H1 (cell line): ENCODE data around the gene GK2. TPM values are rescaled to one million over a fixed set of nuclear protein-coding genes. Genes with fewer than 3 reads are reported as not detected.

ENCODE experiments used
- CTCF ChIA-PET: fragments of 300-600 bp; sonication (Branson Sonifier 250); formaldehyde crosslinking; loops from one replicate; lab custom pipeline; 2021; ENCODE audit not compliant: partially characterized antibody; lab: Charles Lee
- POLR2A ChIA-PET: fragments of 300-600 bp; sonication (Branson Sonifier 250); formaldehyde crosslinking; loops from one replicate; lab custom pipeline; 2021; ENCODE audit warnings: inconsistent platforms; ENCODE audit not compliant: partially characterized antibody; lab: Charles Lee
- DNase-seq, 2 experiments: peaks; one replicate each; pipeline versions ENCODE4 v3.0.0 to v3.0.0-alpha.2; 2010 to 2022; ENCODE audit warnings: low spot score in 2 of 2, low read depth in 1 of 2, mixed read lengths in 1 of 2
- FAIRE-seq: peaks from 2 replicates; lab custom pipeline; 2011; peaks lifted over from hg19 to GRCh38; lab: Jason Lieb, UNC
- H2AFZ ChIP-seq: 2 replicates; pipeline ENCODE4 v1.8.1; 2012; ENCODE audit warnings: low read length, inconsistent platforms
- H2AK5ac ChIP-seq: 2 replicates; pipeline ENCODE4 v1.6.1; 2013; ENCODE audit warnings: low read depth, low read length
- H2BK120ac ChIP-seq: replicated peaks from 2 replicates; pipeline ENCODE3; 2013; ENCODE audit warnings: low read depth, low read length, inconsistent platforms
- H2BK12ac ChIP-seq: 2 replicates; pipeline ENCODE4 v1.6.1; 2013; ENCODE audit warnings: low read depth, low read length
- H2BK15ac ChIP-seq: 2 replicates; pipeline ENCODE4 v1.6.1; 2013; ENCODE audit warnings: low read length
- H2BK20ac ChIP-seq: 2 replicates; pipeline ENCODE4 v1.6.1; 2013; ENCODE audit warnings: low read length
- H2BK5ac ChIP-seq: 2 replicates; pipeline ENCODE4 v1.6.1; 2013; ENCODE audit warnings: low read depth, low read length
- H3K14ac ChIP-seq: 2 replicates; pipeline ENCODE4 v1.6.1; 2013; ENCODE audit warnings: inconsistent platforms; ENCODE audit not compliant: insufficient read length
- H3K18ac ChIP-seq: 2 replicates; pipeline ENCODE4 v1.6.1; 2013; ENCODE audit warnings: low read length; ENCODE audit errors: extremely low read depth
- H3K23ac ChIP-seq: 2 replicates; pipeline ENCODE4 v1.6.1; 2013; ENCODE audit warnings: inconsistent platforms; ENCODE audit not compliant: insufficient read length
- H3K23me2 ChIP-seq: 2 replicates; pipeline ENCODE4 v1.6.1; 2013; ENCODE audit warnings: low read depth, low read length
- H3K27ac ChIP-seq: 2 replicates; pipeline ENCODE4 v1.6.1; 2011; ENCODE audit warnings: low read depth, low read length, inconsistent platforms
- H3K27me3 ChIP-seq, 4 experiments: replicated peaks in 1 of 4; 1 replicate in 1 of 4; 2 replicates in 3 of 4; pipeline versions ENCODE4 v1.6.1 to v1.8.1; 2011 to 2013; ENCODE audit warnings: low read length in 3 of 4, mild to moderate bottlenecking in 3 of 4, inconsistent platforms in 2 of 4, mixed read lengths in 2 of 4, moderate library complexity in 1 of 4; ENCODE audit not compliant: control insufficient read depth in 3 of 4, insufficient read depth in 3 of 4; ENCODE audit errors: extremely low read depth in 1 of 4
- H3K36me3 ChIP-seq, 4 experiments: 2 replicates each; pipeline versions ENCODE4 v1.6.1 to v1.8.1; 2011 to 2013; ENCODE audit warnings: mild to moderate bottlenecking in 4 of 4, low read length in 3 of 4, moderate library complexity in 2 of 4, control low read depth in 1 of 4, inconsistent platforms in 1 of 4; ENCODE audit not compliant: insufficient read depth in 4 of 4, control insufficient read depth in 2 of 4
- H3K4ac ChIP-seq: replicated peaks from 2 replicates; pipeline ENCODE3; 2013; ENCODE audit warnings: low read length, low read depth, mixed read lengths, inconsistent platforms; ENCODE audit not compliant: insufficient read length
- H3K4me1 ChIP-seq, 4 experiments: replicated peaks in 1 of 4; 1 replicate in 1 of 4; 2 replicates in 3 of 4; pipeline versions ENCODE4 v1.6.1 to v1.8.1; 2011 to 2013; ENCODE audit warnings: low read length in 3 of 4, inconsistent platforms in 2 of 4, mixed read lengths in 1 of 4; ENCODE audit not compliant: insufficient read depth in 4 of 4, control insufficient read depth in 3 of 4
- H3K4me2 ChIP-seq, 2 experiments: 2 replicates each; pipeline versions ENCODE4 v1.6.1 to v1.8.1; 2011 to 2013; ENCODE audit warnings: low read depth in 2 of 2, low read length in 2 of 2, control low read depth in 1 of 2, inconsistent platforms in 1 of 2, mild to moderate bottlenecking in 1 of 2; ENCODE audit not compliant: insufficient read depth in 1 of 2
- H3K4me3 ChIP-seq, 4 experiments: fragments of 200-600, 300-600 bp in 1 of 4; sonication (generic), shearing (Covaris generic), sonication (Bioruptor Twin) in 1 of 4; 2 replicates each; pipeline versions ENCODE4 v1.5.1 to v1.8.1; 2011 to 2016; ENCODE audit warnings: low read length in 4 of 4, low read depth in 3 of 4, control low read depth in 2 of 4, inconsistent platforms in 2 of 4, mild to moderate bottlenecking in 2 of 4, mixed read lengths in 1 of 4, moderate library complexity in 1 of 4; ENCODE audit not compliant: insufficient read depth in 2 of 4; ENCODE audit errors: extremely low read depth in 1 of 4
- H3K56ac ChIP-seq: replicated peaks from 2 replicates; pipeline ENCODE3; 2013; ENCODE audit warnings: low read depth, mild to moderate bottlenecking, mixed read lengths, low read length, inconsistent platforms; ENCODE audit not compliant: insufficient read length
- H3K79me1 ChIP-seq: 2 replicates; pipeline ENCODE4 v1.6.1; 2013; ENCODE audit warnings: low read depth, low read length, control low read depth
- H3K79me2 ChIP-seq, 2 experiments: 2 replicates each; pipeline versions ENCODE4 v1.6.1 to v1.8.1; 2012 to 2013; ENCODE audit warnings: low read length in 2 of 2, mild to moderate bottlenecking in 2 of 2, inconsistent platforms in 1 of 2; ENCODE audit not compliant: insufficient read depth in 2 of 2, control insufficient read depth in 1 of 2
- H3K9ac ChIP-seq, 4 experiments: replicated peaks in 1 of 4; 1 replicate in 1 of 4; 2 replicates in 3 of 4; pipeline versions ENCODE4 v1.6.1 to v1.8.1; 2011 to 2013; ENCODE audit warnings: low read depth in 3 of 4, low read length in 3 of 4, control low read depth in 2 of 4, mild to moderate bottlenecking in 2 of 4, moderate library complexity in 2 of 4, inconsistent platforms in 1 of 4; ENCODE audit errors: extremely low read depth in 1 of 4
- H3K9me3 ChIP-seq, 2 experiments: 2 replicates each; pipeline versions ENCODE4 v1.6.1 to v1.8.1; 2012 to 2013; ENCODE audit warnings: mild to moderate bottlenecking in 2 of 2, moderate library complexity in 2 of 2, control low read depth in 1 of 2, inconsistent platforms in 1 of 2, low read depth in 1 of 2, low read length in 1 of 2, mixed read lengths in 1 of 2; ENCODE audit not compliant: insufficient read depth in 2 of 2
- H4K20me1 ChIP-seq, 2 experiments: replicated peaks in 1 of 2; 2 replicates each; pipeline versions ENCODE3 to v1.8.1; 2011 to 2013; ENCODE audit warnings: inconsistent platforms in 2 of 2, low read length in 2 of 2, mild to moderate bottlenecking in 1 of 2; ENCODE audit not compliant: insufficient read depth in 2 of 2, control insufficient read depth in 1 of 2
- H4K5ac ChIP-seq: 2 replicates; pipeline ENCODE4 v1.6.1; 2013; ENCODE audit warnings: low read length, low read depth, mixed read lengths, inconsistent platforms; ENCODE audit not compliant: insufficient read length
- H4K8ac ChIP-seq: 2 replicates; pipeline ENCODE4 v1.8.0; 2013; ENCODE audit warnings: mild to moderate bottlenecking, moderate library complexity, low read length, inconsistent platforms; ENCODE audit not compliant: insufficient read depth; ENCODE audit errors: extremely low read depth
- H4K91ac ChIP-seq: replicated peaks from 2 replicates; pipeline ENCODE3; 2013; ENCODE audit warnings: low read length, mixed read lengths, inconsistent platforms; ENCODE audit not compliant: insufficient read length
- CBX5 ChIP-seq: fragments of 300-800, 300-1000 bp; sonication (generic); IDR thresholded peaks from 2 replicates; pipeline ENCODE4 v1.7.1; 2016; ENCODE audit warnings: antibody characterized with exemption, low read length, low read depth
- EGR1 ChIP-seq: IDR thresholded peaks from 2 replicates; pipeline ENCODE4 v1.6.1; 2011; ENCODE audit warnings: low read depth, low read length, borderline replicate concordance
- EP300 ChIP-seq, 2 experiments: IDR thresholded peaks; 1 replicate in 1 of 2; 2 replicates in 1 of 2; pipeline ENCODE4 v1.6.1; 2011 to 2012; ENCODE audit warnings: low read depth in 2 of 2, low read length in 2 of 2, mild to moderate bottlenecking in 2 of 2, borderline replicate concordance in 1 of 2, inconsistent platforms in 1 of 2, moderate library complexity in 1 of 2
- GABPA ChIP-seq: IDR thresholded peaks from 2 replicates; pipeline ENCODE4 v1.6.1; 2011; ENCODE audit warnings: mild to moderate bottlenecking, low read length, moderate library complexity, borderline replicate concordance; ENCODE audit not compliant: insufficient read depth
- MAX ChIP-seq: IDR thresholded peaks from 2 replicates; pipeline ENCODE4 v1.6.1; 2012; ENCODE audit warnings: inconsistent platforms
- NRF1 ChIP-seq: IDR thresholded peaks from 2 replicates; pipeline ENCODE4 v1.6.1; 2011; ENCODE audit warnings: mild to moderate bottlenecking, low read depth, low read length, improper control_type of control experiment
- RNF2 ChIP-seq: fragments of 200-900, 300-1000 bp; sonication (generic); IDR thresholded peaks from 2 replicates; pipeline ENCODE4 v1.7.1; 2016; ENCODE audit warnings: borderline replicate concordance, low read depth, mild to moderate bottlenecking, antibody characterized with exemption, low read length; ENCODE audit not compliant: poor library complexity, severe bottlenecking; ENCODE audit errors: missing control alignments
- SIN3A ChIP-seq, 2 experiments: IDR thresholded peaks in 1 of 2; conservative IDR thresholded peaks in 1 of 2; 2 replicates each; pipeline ENCODE4 v1.6.1; 2011 to 2012; ENCODE audit warnings: low read length in 2 of 2, improper control_type of control experiment in 1 of 2, low read depth in 1 of 2, mild to moderate bottlenecking in 1 of 2
- SP2 ChIP-seq: IDR thresholded peaks from 2 replicates; pipeline ENCODE4 v1.6.1; 2012; ENCODE audit warnings: mild to moderate bottlenecking, low read length, inconsistent platforms
- SRF ChIP-seq: IDR thresholded peaks from 2 replicates; pipeline ENCODE4 v1.6.1; 2011; ENCODE audit warnings: mild to moderate bottlenecking, low read depth, low read length, moderate library complexity
- SUZ12 ChIP-seq: fragments of 200-600 bp; sonication (generic); IDR thresholded peaks from 2 replicates; pipeline ENCODE4 v1.6.1; 2012; ENCODE audit warnings: mild to moderate bottlenecking, inconsistent platforms, low read length, moderate library complexity, mixed read lengths
- TCF12 ChIP-seq: IDR thresholded peaks from 2 replicates; pipeline ENCODE4 v1.6.1; 2011; ENCODE audit warnings: low read depth, mild to moderate bottlenecking, low read length
- WGBS, 2 experiments: shearing (Covaris generic) in 1 of 2; methylation state at CpG; one replicate each; pipeline versions ENCODE4 v1.1.6 to v1.1.7; 2013 to 2015; ENCODE audit warnings: low lambda C conversion rate in 2 of 2, mixed read lengths in 2 of 2, inconsistent platforms in 1 of 2, low coverage in 1 of 2, missing lambda C conversion rate in 1 of 2; ENCODE audit not compliant: insufficient replicate concordance in 2 of 2, insufficient coverage in 1 of 2, insufficient read length in 1 of 2; ENCODE audit errors: extremely low coverage in 1 of 2, missing lambda C conversion rate in 1 of 2; 5-methylcytosine and 5-hydroxymethylcytosine counted together
- polyA plus RNA-seq, 7 experiments: library from polyadenylated mRNA; depleted of rRNA in 3 of 7; stranded (reverse) in 5 of 7; unstranded in 2 of 7; fragments of >200 nt in 5 of 7; fragments of 200-250 nt in 2 of 7; gene quantifications; 1 replicate in 5 of 7; 2 replicates in 1 of 7; 4 replicates in 1 of 7; pipeline versions ENCODE4 v1.2.1 to v1.2.3, GENCODE V29; 2011 to 2013; ENCODE audit warnings: missing spikeins in 2 of 7, mixed read lengths in 2 of 7
- total RNA-seq: library from RNA; stranded (reverse); fragmentation: NEBNext Ultra II Directional; extraction: Animal tissue kit (Norgen Biotek cat#: 25700); gene quantifications from 2 replicates; pipeline ENCODE4 v1.2.1, GENCODE V29; 2021
- TF ChIP-seq, protein P1 (sequence below): IDR thresholded peaks from 2 replicates; pipeline ENCODE4 v1.6.1; 2011; ENCODE audit warnings: low read length, improper control_type of control experiment

GK2 gene
- total and polyA plus RNA-seq, 2 of the 8 experiments (the other 6 are each of a cell fraction or from before 2014, with no cell fraction given) = not detected

GRCh38 chr4:79399076-79399475 lies 9.0 kb downstream of the GK2 start:
- H3K56ac ChIP-seq = no peak overlapping the region
- H3K23me2 ChIP-seq = no peaks in the 10 kb centered on the region
- no peak overlapping the region for H4K91ac ChIP-seq
- no peaks in the 10 kb centered on the region for H3K4me1 ChIP-seq
- no peaks in the 10 kb centered on the region for H4K20me1 ChIP-seq
- ChIA-PET POLR2A (no interaction called here), CTCF (no interaction called here)
- no peak overlapping the region for H3K4me2 ChIP-seq
- H3K79me1 ChIP-seq = no peaks in the 10 kb centered on the region
- H3K4me3 ChIP-seq = no peak overlapping the region
- no peak overlapping the region for H2AK5ac ChIP-seq
- H2AFZ ChIP-seq = no peak overlapping the region
- no peaks in the 10 kb centered on the region; a peak in 1 of 8 replicates for H3K36me3 ChIP-seq
- H3K14ac ChIP-seq = no peak overlapping the region
- no peak overlapping the region for H3K23ac ChIP-seq
- H3K27ac ChIP-seq = no peak overlapping the region
- no peak overlapping the region for H3K4ac ChIP-seq
- H2BK120ac ChIP-seq = no peak overlapping the region
- H3K9me3 ChIP-seq = no peaks in the 10 kb centered on the region
- no peak overlapping the region for H3K9ac ChIP-seq
- no peak overlapping the region for H3K18ac ChIP-seq
- DNase-seq (no peak), FAIRE-seq (no peak)
- no peaks in the 10 kb centered on the region for H3K27me3 ChIP-seq
- no peak overlapping the region for H2BK20ac ChIP-seq
- no peak overlapping the region for H4K8ac ChIP-seq
- H2BK12ac ChIP-seq = no peak overlapping the region
- no peaks in the 10 kb centered on the region for H3K79me2 ChIP-seq
- 89% methylated on average over 1 of the region's 1 CpG; no CpG with 5 or more reads in 1 of the 2 experiments for WGBS, 2 experiments
- H2BK15ac ChIP-seq = no peak overlapping the region
- H4K5ac ChIP-seq = no peak overlapping the region
- H2BK5ac ChIP-seq = no peak overlapping the region
- TF ChIP-seq TCF12 = no peak
- TF ChIP-seq SP2 = no peak
- TF ChIP-seq SRF = no peak
- TF ChIP-seq GABPA = no peak
- no peak for TF ChIP-seq EGR1
- no peak for TF ChIP-seq SIN3A (conservative IDR thresholded peaks at IDR 0.05 in 1 of 2, IDR thresholded peaks at IDR 0.05 in 1 of 2; ENCODE audit: low read depth in 1 of 2, low read length in 2 of 2)
- TF ChIP-seq RNF2 = no peak
- no peak for TF ChIP-seq NRF1
- TF ChIP-seq, protein P1, sequence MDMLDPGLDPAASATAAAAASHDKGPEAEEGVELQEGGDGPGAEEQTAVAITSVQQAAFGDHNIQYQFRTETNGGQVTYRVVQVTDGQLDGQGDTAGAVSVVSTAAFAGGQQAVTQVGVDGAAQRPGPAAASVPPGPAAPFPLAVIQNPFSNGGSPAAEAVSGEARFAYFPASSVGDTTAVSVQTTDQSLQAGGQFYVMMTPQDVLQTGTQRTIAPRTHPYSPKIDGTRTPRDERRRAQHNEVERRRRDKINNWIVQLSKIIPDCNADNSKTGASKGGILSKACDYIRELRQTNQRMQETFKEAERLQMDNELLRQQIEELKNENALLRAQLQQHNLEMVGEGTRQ = no peak
- no peak for TF ChIP-seq SUZ12
- no peak for TF ChIP-seq CBX5
- TF ChIP-seq EP300 (IDR thresholded peaks at IDR 0.05; ENCODE audit: borderline replicate concordance in 1 of 2, low read depth in 2 of 2, low read length in 2 of 2) = no peak
- no peak for TF ChIP-seq MAX
